Panc1 (cell line): Measurements from ENCODE around the gene ATXN2. TPM values are rescaled to one million over a fixed set of nuclear protein-coding genes. Genes with fewer than 3 reads are reported as not detected.

ENCODE experiments used
- ATAC-seq: fragments of 200-7000 bp; cut with Tn5 transposase; 2 replicates; pipeline ENCODE4 v1.9.1; 2020; ENCODE audit warnings: mild to moderate bottlenecking, moderate library complexity
- BruUV-seq: library from RNA; stranded (reverse); fragments of 400-500 nt; replicated peaks from 2 replicates; lab custom pipeline; 2021; lab: Mats Ljungman, UMichigan
- CTCF ChIA-PET: fragments of 300-600 bp; sonication (Branson Sonifier 250); formaldehyde crosslinking; loops from one replicate; lab custom pipeline; 2022; ENCODE audit warnings: antibody characterized with exemption; lab: Charles Lee
- POLR2A ChIA-PET: fragments of 300-600 bp; sonication (Branson Sonifier 250); formaldehyde crosslinking; loops from one replicate; lab custom pipeline; 2022; ENCODE audit warnings: antibody characterized with exemption; lab: Charles Lee
- DNase-seq: peaks from one replicate; pipeline ENCODE4 v3.0.0-alpha.2; 2010; ENCODE audit warnings: low read depth, low spot score
- H3K27ac ChIP-seq: 2 replicates; pipeline ENCODE4 v1.5.1; 2011; ENCODE audit warnings: mild to moderate bottlenecking, low read length, inconsistent platforms
- H3K27me3 ChIP-seq: fragments of 200-500 bp; sonication (Bioruptor generic); 2 replicates; pipeline ENCODE4 v1.6.0; 2014; ENCODE audit warnings: low read length, inconsistent platforms; ENCODE audit not compliant: control insufficient read depth, insufficient read depth
- H3K36me3 ChIP-seq: fragments of 200-500 bp; sonication (Bioruptor generic); 2 replicates; pipeline ENCODE4 v1.5.1; 2014; ENCODE audit warnings: inconsistent platforms, mild to moderate bottlenecking, low read length, moderate library complexity; ENCODE audit not compliant: control insufficient read depth, insufficient read depth
- H3K4me1 ChIP-seq: 2 replicates; pipeline ENCODE4 v1.5.1; 2011; ENCODE audit warnings: inconsistent platforms, mild to moderate bottlenecking, low read length, moderate library complexity; ENCODE audit not compliant: control insufficient read depth, insufficient read depth
- H3K4me3 ChIP-seq, 2 experiments: 2 replicates each; pipeline ENCODE4 v1.5.1; 2011 to 2012; ENCODE audit warnings: low read depth in 2 of 2, low read length in 2 of 2, mild to moderate bottlenecking in 2 of 2, inconsistent platforms in 1 of 2, moderate library complexity in 1 of 2
- H3K9me3 ChIP-seq: fragments of 200-500 bp; sonication (Bioruptor generic); 2 replicates; pipeline ENCODE4 v1.5.1; 2014; ENCODE audit warnings: low read depth, mild to moderate bottlenecking, inconsistent platforms, low read length, moderate library complexity; ENCODE audit not compliant: control insufficient read depth, insufficient read depth
- POLR2AphosphoS5 ChIP-seq: IDR thresholded peaks from 2 replicates; pipeline ENCODE4 v1.6.1; 2012; ENCODE audit warnings: mild to moderate bottlenecking, low read depth, low read length, moderate library complexity
- SIN3A ChIP-seq: IDR thresholded peaks from 2 replicates; pipeline ENCODE4 v1.6.1; 2012; ENCODE audit warnings: low read depth, mild to moderate bottlenecking, low read length, moderate library complexity, borderline replicate concordance; ENCODE audit not compliant: insufficient read depth
- TCF7L2 ChIP-seq: IDR thresholded peaks from 2 replicates; pipeline ENCODE4 v1.6.1; 2011; ENCODE audit warnings: mild to moderate bottlenecking, low read depth, low read length, inconsistent platforms
- in situ Hi-C: cut with HindIII; loops from 2 replicates; pipeline ENCODE4 v1.10.0; 2016; ENCODE audit warnings: low sequenced_read_pairs, low pct_unique_long_range_greater_than_20kb
- intact Hi-C: fragments of 100-400 bp; cut with micrococcal nuclease; formaldehyde crosslinking; loops from one replicate; pipeline ENCODE4 v1.10.0; 2022; ENCODE audit not compliant: unreplicated experiment
- total RNA-seq: library from RNA; stranded (reverse); gene quantifications from one replicate; pipeline ENCODE4 v1.2.1, GENCODE V29; 2021; ENCODE audit not compliant: unreplicated experiment
- TF ChIP-seq, protein P1 (sequence below): fragments of 450-650 bp; IDR thresholded peaks from 2 replicates; pipeline ENCODE4 v1.5.1; 2017; ENCODE audit warnings: mild to moderate bottlenecking
- TF ChIP-seq, protein P2 (sequence below), 2 experiments: IDR thresholded peaks; 2 replicates each; pipeline ENCODE4 v1.6.1; 2011 to 2012; ENCODE audit warnings: low read depth in 2 of 2, control low read depth in 1 of 2, low read length in 1 of 2, mild to moderate bottlenecking in 1 of 2, moderate library complexity in 1 of 2; ENCODE audit not compliant: insufficient read depth in 1 of 2

ATXN2 gene
- total RNA-seq, 1 experiment from 2014 or later: 77.6 TPM

DNA sequence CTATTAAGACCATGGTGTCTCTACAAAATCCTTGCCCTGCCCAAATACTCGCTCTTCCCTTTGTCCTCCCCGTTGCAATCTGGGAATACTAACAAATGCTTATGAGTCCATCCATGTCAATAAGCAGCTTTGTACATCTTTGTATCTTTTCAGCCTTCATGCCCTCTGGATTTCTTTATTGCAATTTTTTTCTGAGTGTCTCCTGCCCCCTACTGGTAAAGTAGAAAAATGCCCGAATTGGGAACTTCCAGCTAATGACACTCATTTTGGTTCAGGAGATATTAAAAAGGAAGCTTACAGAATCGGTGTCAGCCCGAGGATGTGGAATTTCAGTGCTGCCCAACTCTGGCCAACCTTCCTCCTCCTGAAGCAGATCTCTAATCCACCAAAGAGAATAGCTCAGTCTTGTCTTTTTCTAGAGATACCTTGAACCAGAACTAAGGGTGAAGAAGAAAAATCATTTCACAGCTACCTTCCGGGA, 147.4 kb downstream of the ATXN2 start:
- no peak for TF ChIP-seq POLR2AphosphoS5
- TF ChIP-seq, protein P1, sequence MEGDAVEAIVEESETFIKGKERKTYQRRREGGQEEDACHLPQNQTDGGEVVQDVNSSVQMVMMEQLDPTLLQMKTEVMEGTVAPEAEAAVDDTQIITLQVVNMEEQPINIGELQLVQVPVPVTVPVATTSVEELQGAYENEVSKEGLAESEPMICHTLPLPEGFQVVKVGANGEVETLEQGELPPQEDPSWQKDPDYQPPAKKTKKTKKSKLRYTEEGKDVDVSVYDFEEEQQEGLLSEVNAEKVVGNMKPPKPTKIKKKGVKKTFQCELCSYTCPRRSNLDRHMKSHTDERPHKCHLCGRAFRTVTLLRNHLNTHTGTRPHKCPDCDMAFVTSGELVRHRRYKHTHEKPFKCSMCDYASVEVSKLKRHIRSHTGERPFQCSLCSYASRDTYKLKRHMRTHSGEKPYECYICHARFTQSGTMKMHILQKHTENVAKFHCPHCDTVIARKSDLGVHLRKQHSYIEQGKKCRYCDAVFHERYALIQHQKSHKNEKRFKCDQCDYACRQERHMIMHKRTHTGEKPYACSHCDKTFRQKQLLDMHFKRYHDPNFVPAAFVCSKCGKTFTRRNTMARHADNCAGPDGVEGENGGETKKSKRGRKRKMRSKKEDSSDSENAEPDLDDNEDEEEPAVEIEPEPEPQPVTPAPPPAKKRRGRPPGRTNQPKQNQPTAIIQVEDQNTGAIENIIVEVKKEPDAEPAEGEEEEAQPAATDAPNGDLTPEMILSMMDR: peak; percentile 84
- peaks cover 8% of the 10 kb centered on the region; the same call in 1 of the 2 replicates for H3K36me3 ChIP-seq
- intact Hi-C loops (loop anchor here (1.0 kb wide), 1 partner anchor 54 kb away; no protein-coding TSS in a partner anchor), in situ Hi-C loops (no loop called here)
- peaks cover 25% of the 10 kb centered on the region for H3K4me1 ChIP-seq
- ChIA-PET CTCF (interaction anchor here (0.6 to 1.2 kb wide), 13 partner anchors 9 to 1450 kb away, joined by 3 to 18 read pairs (median 4); no protein-coding TSS in a partner anchor), POLR2A (interaction anchor here (0.5 kb wide), 1 partner anchor 260 kb away, joined by 8 read pairs; no protein-coding TSS in a partner anchor)
- ATAC-seq (no peak), DNase-seq (peak; percentile 35)
- no TSS peak for BruUV-seq
- no peak overlapping the region for H3K4me3 ChIP-seq
- H3K9me3 ChIP-seq: no peaks in the 10 kb centered on the region
- H3K27ac ChIP-seq: no peak overlapping the region
- H3K27me3 ChIP-seq: no peaks in the 10 kb centered on the region

DNA sequence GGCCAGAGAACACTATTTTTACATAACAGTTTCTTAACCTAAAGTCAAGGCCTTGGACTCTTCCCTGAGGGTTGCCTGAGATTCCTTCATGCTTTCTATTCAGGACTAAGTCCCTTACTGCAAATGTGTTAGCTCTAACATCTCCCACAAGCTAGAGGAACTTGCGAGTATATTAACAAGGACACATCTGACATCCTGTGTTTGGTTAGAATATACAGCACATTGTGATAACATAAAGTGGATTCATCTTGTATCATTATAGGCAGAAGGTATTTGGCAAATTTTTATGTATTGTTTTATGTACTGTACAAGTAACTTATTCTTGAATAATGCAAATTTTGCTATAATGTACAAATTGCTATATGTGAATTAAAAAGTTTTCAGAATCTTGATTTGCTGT, 147.9 kb downstream of the ATXN2 start:
- no TSS peak for BruUV-seq
- Histone ChIP-seq H3K4me1 (peaks cover 30% of the 10 kb centered on the region), H3K27ac (no peak overlapping the region), H3K36me3 (peaks cover 8% of the 10 kb centered on the region; the same call in 1 of the 2 replicates), H3K9me3 (no peaks in the 10 kb centered on the region), H3K4me3 (no peak overlapping the region), H3K27me3 (no peaks in the 10 kb centered on the region)
- intact Hi-C loops: loop anchor here (1.0 kb wide), 1 partner anchor 54 kb away; no protein-coding TSS in a partner anchor
- ATAC-seq (no peak), DNase-seq (no peak)
- CTCF ChIA-PET: interaction anchor here (0.6 to 1.2 kb wide), 12 partner anchors 9 to 1451 kb away, joined by 3 to 18 read pairs (median 4); no protein-coding TSS in a partner anchor
- POLR2A ChIA-PET: interaction anchor here (0.5 kb wide), 1 partner anchor 260 kb away, joined by 8 read pairs; no protein-coding TSS in a partner anchor
- TF ChIP-seq POLR2AphosphoS5: no peak
- TF ChIP-seq, protein P2, sequence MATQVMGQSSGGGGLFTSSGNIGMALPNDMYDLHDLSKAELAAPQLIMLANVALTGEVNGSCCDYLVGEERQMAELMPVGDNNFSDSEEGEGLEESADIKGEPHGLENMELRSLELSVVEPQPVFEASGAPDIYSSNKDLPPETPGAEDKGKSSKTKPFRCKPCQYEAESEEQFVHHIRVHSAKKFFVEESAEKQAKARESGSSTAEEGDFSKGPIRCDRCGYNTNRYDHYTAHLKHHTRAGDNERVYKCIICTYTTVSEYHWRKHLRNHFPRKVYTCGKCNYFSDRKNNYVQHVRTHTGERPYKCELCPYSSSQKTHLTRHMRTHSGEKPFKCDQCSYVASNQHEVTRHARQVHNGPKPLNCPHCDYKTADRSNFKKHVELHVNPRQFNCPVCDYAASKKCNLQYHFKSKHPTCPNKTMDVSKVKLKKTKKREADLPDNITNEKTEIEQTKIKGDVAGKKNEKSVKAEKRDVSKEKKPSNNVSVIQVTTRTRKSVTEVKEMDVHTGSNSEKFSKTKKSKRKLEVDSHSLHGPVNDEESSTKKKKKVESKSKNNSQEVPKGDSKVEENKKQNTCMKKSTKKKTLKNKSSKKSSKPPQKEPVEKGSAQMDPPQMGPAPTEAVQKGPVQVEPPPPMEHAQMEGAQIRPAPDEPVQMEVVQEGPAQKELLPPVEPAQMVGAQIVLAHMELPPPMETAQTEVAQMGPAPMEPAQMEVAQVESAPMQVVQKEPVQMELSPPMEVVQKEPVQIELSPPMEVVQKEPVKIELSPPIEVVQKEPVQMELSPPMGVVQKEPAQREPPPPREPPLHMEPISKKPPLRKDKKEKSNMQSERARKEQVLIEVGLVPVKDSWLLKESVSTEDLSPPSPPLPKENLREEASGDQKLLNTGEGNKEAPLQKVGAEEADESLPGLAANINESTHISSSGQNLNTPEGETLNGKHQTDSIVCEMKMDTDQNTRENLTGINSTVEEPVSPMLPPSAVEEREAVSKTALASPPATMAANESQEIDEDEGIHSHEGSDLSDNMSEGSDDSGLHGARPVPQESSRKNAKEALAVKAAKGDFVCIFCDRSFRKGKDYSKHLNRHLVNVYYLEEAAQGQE (IDR thresholded peaks at IDR 0.05; ENCODE audit: insufficient read depth in 1 of 2, low read depth in 2 of 2, low read length in 1 of 2): no peak
- TF ChIP-seq TCF7L2: no peak
- TF ChIP-seq, protein P1: no peak
- TF ChIP-seq SIN3A: no peak
- in situ Hi-C loops: no loop called here
